Ovary (tissue), 9 donors: ENCODE results near the gene KDM2A. TPM values are rescaled to one million over a fixed set of nuclear protein-coding genes. Genes with fewer than 3 reads are reported as not detected.

Experiments
- DNase-seq, 5 donors: peaks; one replicate each; pipeline ENCODE4 v3.0.0-alpha.2; 2019 to 2020
- H3K27ac ChIP-seq, 2 donors: fragments of 200-600 bp; one replicate each; pipeline versions ENCODE4 v1.5.1 to v1.8.0; 2019 to 2022
- H3K27me3 ChIP-seq: fragments of 200-600 bp; one replicate; pipeline ENCODE4 v1.8.0; 2022
- H3K36me3 ChIP-seq: fragments of 200-600 bp; sonication (generic); one replicate; pipeline ENCODE4 v1.5.1; 2019
- H3K4me1 ChIP-seq: one replicate; pipeline ENCODE4 v1.8.1; 2013; ENCODE audit warnings: mild to moderate bottlenecking, moderate library complexity; ENCODE audit not compliant: insufficient read depth
- H3K4me3 ChIP-seq: fragments of 200-600 bp; sonication (generic); one replicate; pipeline ENCODE4 v1.5.1; 2017
- H3K9me3 ChIP-seq, 2 donors: fragments of 200-600 bp in 1 of 2; sonication (generic) in 1 of 2; one replicate each; pipeline versions ENCODE4 v1.5.1 to v1.8.1; 2013 to 2019; ENCODE audit warnings: mild to moderate bottlenecking in 1 of 2, moderate library complexity in 1 of 2
- CTCF ChIP-seq, 3 donors: fragments of 450-650 bp in 2 of 3; fragments of 200-600 bp in 1 of 3; IDR thresholded peaks; one replicate each; pipeline versions ENCODE4 v1.5.1 to v1.8.0; 2016 to 2022; ENCODE audit warnings: antibody characterized with exemption in 3 of 3, mild to moderate bottlenecking in 1 of 3
- EP300 ChIP-seq: sonication (generic); formaldehyde crosslinking; IDR thresholded peaks from one replicate; pipeline ENCODE4 v1.6.1; 2017; ENCODE audit warnings: antibody characterized with exemption
- POLR2A ChIP-seq: fragments of 450-650 bp; IDR thresholded peaks from one replicate; pipeline ENCODE4 v1.6.1; 2017; ENCODE audit warnings: antibody characterized with exemption, mild to moderate bottlenecking, moderate library complexity
- WGBS, 3 donors: extraction: QIAGEN DNeasy Blood & Tissue Kit in 1 of 3; methylation state at CpG; one replicate each; pipeline versions ENCODE4 v1.1.5 to v1.1.7; 2013 to 2017; 5-methylcytosine and 5-hydroxymethylcytosine counted together
- intact Hi-C, 4 donors: fragments of 100-400 bp; cut with DNase I; formaldehyde crosslinking; loops; one replicate each; pipeline versions ENCODE4 v1.11.0 to v1.15.1; 2022 to 2023
- polyA plus RNA-seq, 2 donors: library from polyadenylated mRNA; stranded (reverse); fragments of 200-250 nt in 1 of 2; fragments of 350-450 nt in 1 of 2; fragmentation: Illumina TruSeq in 1 of 2; extraction: RNeasy Lipid Tissue Mini Kit (QIAGEN cat#74804) in 1 of 2; gene quantifications; one replicate each; pipeline ENCODE4 v1.2.3, GENCODE V29; 2013 to 2014
- total RNA-seq, 7 donors: library from RNA; depleted of rRNA in 2 of 7; stranded (reverse); fragments of >200 nt in 2 of 7; fragmentation: NEBNext Ultra II Directional in 3 of 7; extraction: Animal tissue kit (Norgen Biotek cat#: 25700) in 3 of 7; gene quantifications; one replicate each; pipeline versions ENCODE4 v1.1.0 to v1.2.4, GENCODE V29; 2016 to 2023
- donor health status: DM: no; HTN: no; CAD: no; lungs with moderate emphysema.
- donor health status: DM: no; HTN: no; CAD: no.
- donor health status: Bipolar disorder and iron deficiency.
- donor health status: DM: yes; HTN: yes; CAD: no.
- donor health status: DM: no; HTN: no; CAD: no.
- donor health status: DM: yes; HTN: yes; CAD: no.

Gene KDM2A
- total and polyA plus RNA-seq, 9 donors, result 33.5 to 76.9 (median 53.0) TPM

- WGBS, 3 donors, result 37 to 38% (median 38%) methylated on average over 28 of the region's 28 CpGs
- Histone ChIP-seq H3K4me1 (peaks cover 46% of the 10 kb centered on the region), H3K27ac (peak overlapping the region in 1 of 2 donors; percentile 54), H3K4me3 (no peak overlapping the region), H3K9me3 (no peaks in the 10 kb centered on the region), H3K36me3 (no peaks in the 10 kb centered on the region), H3K27me3 (no peaks in the 10 kb centered on the region)
- intact Hi-C loops, result loop anchor here in 2 of 4 donors (5.0 to 10.0 kb wide), 2 partner anchors 37 to 124 kb away; partner anchors contain the start of gene RAD9A (in 1 of the 2)
- DNase-seq, result peak in 3 of 5 donors; percentile 23 to 42 (median 38)
- TF ChIP-seq EP300, result no peak
- no peak for TF ChIP-seq CTCF (IDR thresholded peaks at IDR 0.05)
- TF ChIP-seq POLR2A, result no peak
Measured at GRCh38 chr11:67270256-67271204, 151.5 kb downstream of the KDM2A start.

DNA sequence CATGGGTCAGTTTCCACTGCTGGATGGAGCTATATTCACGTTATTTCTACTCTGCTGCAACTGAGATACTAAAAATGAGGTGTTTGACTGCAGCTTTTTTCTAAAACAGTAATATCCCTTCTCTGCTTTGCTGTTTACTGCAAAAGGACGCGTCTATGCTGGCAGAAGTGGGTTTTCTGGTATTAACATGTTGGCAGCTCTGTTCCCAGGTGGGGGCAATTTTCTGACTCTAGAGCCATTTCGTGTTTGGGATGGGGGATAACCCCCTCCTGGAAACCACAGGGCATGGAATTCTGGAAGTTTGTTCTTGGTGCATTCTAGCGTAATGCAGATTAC lies 152.1 kb downstream of the KDM2A start:
- no peak for TF ChIP-seq CTCF (IDR thresholded peaks at IDR 0.05)
- TF ChIP-seq POLR2A, result no peak
- TF ChIP-seq EP300, result no peak
- 71 to 76% (median 75%) methylated on average over 5 of the region's 5 CpGs for WGBS, 3 donors
- Histone ChIP-seq H3K9me3 (no peaks in the 10 kb centered on the region), H3K27ac (no peak overlapping the region), H3K4me3 (no peak overlapping the region), H3K36me3 (no peaks in the 10 kb centered on the region), H3K27me3 (no peaks in the 10 kb centered on the region), H3K4me1 (peaks cover 49% of the 10 kb centered on the region)
- intact Hi-C loops, result loop anchor here in 2 of 4 donors (5.0 to 10.0 kb wide), 2 partner anchors 36 to 124 kb away; partner anchors contain the start of gene RAD9A (in 1 of the 2)
- DNase-seq, result no peak

GRCh38 chr11:67271541-67272284 lies 152.7 kb downstream of the KDM2A start:
- H3K27ac ChIP-seq, result no peak overlapping the region
- TF ChIP-seq EP300 (no peak), CTCF (IDR thresholded peaks at IDR 0.05) (no peak), POLR2A (no peak)
- intact Hi-C loops, result loop anchor here in 2 of 4 donors (5.0 to 10.0 kb wide), 2 partner anchors 36 to 123 kb away; partner anchors contain the start of gene RAD9A (in 1 of the 2)
- H3K36me3 ChIP-seq, result no peaks in the 10 kb centered on the region
- no peaks in the 10 kb centered on the region for H3K9me3 ChIP-seq
- H3K27me3 ChIP-seq, result no peaks in the 10 kb centered on the region
- WGBS, 3 donors, result 77 to 87% (median 78%) methylated on average over 17 to 19 of the region's 19 CpGs
- peak in 4 of 5 donors; percentile 16 to 32 (median 19) for DNase-seq
- peaks cover 52% of the 10 kb centered on the region for H3K4me1 ChIP-seq
- no peak overlapping the region for H3K4me3 ChIP-seq
